Measurements from ENCODE around the gene RGS3.

GRCh38 chr9:113521693-113522255, 58.2 kb downstream of the RGS3 start:
- TF ChIP-seq NFYB (IDR thresholded peaks at IDR 0.05; ENCODE audit: insufficient read depth, low read depth, low read length) (no peak), ASH2L (IDR thresholded peaks at IDR 0.05; ENCODE audit: borderline replicate concordance, low read depth) (no peak), REST (IDR thresholded peaks at IDR 0.05; ENCODE audit: low read depth, low read length) (no peak), EP300 (IDR thresholded peaks at IDR 0.05; ENCODE audit: borderline replicate concordance in 1 of 2, control insufficient read depth in 1 of 2, low read depth in 2 of 2, low read length in 2 of 2) (no peak), JUND (IDR thresholded peaks at IDR 0.05; ENCODE audit: low read depth, low read length) (no peak), EED (IDR thresholded peaks at IDR 0.05; ENCODE audit: low read depth) (no peak)

Data from GM12878 (cell line).